ENCODE data around the gene NCOR1.

The NCOR1 gene

DNA sequence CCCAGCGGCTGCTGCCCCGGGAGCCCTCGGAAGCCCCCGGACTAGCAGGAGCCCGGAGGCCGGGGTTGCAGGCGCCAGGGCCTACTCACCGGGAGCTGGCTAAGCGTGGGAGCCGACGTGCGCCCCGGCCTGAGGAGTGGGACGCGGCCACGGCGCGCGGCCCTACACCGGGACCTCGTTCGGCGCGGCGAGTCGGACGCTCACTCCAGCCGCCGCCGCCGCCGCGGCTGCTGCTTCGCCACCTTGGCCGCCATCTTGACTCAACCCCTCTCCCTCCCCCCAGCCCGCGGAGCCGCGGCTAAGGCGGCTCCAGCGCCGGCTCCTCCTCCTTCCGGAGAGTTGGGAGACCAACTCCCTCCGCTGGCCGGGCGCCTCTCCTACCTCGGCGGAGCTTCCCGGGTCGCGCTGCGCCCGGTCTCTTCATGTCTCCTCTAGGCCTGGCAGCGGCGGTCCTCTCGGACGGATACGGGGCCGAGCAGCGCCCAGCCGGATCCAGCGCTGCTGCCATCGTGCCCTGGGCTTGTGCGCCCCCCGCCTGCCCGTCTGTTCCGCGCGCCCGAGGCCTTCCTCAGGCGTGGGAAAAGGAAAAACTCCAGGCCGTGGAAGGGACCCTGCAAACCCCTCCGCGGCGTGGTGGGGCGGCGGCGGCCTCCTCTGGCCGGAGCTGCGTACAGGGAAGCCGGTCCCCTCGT lies at the start of gene NCOR1:
NCOR1 (minus strand) TSS at position 262 of the 692 bp plus-strand sequence. CDS start 20,965 bp downstream, outside the sequence.
- Histone ChIP-seq H3K4me3 (ENCODE audit: low read depth in 1 of 2, low read length in 1 of 2) (peak within 1 kb of the TSS; percentile 77 to 95), H3K36me3 (no peaks in the 10 kb centered on the region), H3K9me3 (no peaks in the 10 kb centered on the region), H3K27me3 (no peaks in the 10 kb centered on the region), H3K27ac (peak within 1 kb of the TSS; percentile 90), H3K4me1 (ENCODE audit: control insufficient read depth in 1 of 2, insufficient read depth in 1 of 2, low read depth in 1 of 2, low read length in 1 of 2) (peaks cover 49 to 53% of the 10 kb centered on the region in 2 experiments)
- peak; percentile 62 for TF ChIP-seq CTCF (IDR thresholded peaks at IDR 0.05)

DNA sequence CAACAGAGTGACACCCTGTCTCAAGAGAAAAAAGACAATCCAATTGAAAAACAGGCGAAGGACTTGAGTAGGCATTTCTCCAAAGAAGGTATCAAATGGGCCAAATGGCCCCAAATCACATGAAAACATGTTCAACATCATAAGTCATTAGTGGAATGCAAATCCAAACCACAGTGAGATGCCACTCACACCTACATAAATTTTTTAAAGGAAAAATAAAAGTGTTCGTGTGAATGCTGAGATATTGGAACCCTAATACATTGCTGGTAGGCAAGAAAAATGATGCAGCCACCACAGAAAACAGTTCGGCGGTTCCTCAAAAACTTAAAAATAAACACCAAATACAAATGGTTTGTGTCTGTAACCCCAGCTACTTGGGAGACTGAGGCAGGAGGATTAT lies 46.9 kb upstream of the NCOR1 start:
- Histone ChIP-seq H3K4me3 (ENCODE audit: low read depth in 1 of 2, low read length in 1 of 2) (no peak overlapping the region), H3K36me3 (no peaks in the 10 kb centered on the region), H3K9me3 (no peaks in the 10 kb centered on the region), H3K27ac (no peak overlapping the region), H3K4me1 (ENCODE audit: control insufficient read depth in 1 of 2, insufficient read depth in 1 of 2, low read depth in 1 of 2, low read length in 1 of 2) (peaks cover 3 to 5% of the 10 kb centered on the region in 2 experiments), H3K27me3 (no peaks in the 10 kb centered on the region)
- TF ChIP-seq CTCF (IDR thresholded peaks at IDR 0.05): no peak

DNA sequence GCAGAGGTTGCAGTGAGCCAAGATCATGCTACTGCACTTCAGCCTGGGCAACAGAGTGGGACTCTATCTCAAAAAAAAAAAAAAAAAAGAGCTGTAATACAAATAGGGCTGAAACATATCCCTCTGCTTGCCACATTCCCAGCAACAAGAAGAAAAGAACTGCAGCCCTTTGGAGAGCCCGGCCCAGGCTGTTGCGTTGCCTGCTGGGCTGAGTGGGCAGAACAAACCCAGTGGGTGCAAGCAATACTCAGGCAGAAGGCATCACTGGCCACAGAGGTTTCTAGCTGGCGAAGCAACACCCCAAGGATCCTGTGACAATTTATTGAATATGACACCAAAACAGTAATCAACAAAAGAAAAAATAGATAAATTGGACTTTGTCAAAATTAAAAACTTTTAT lies 45.7 kb upstream of the NCOR1 start:
- H3K9me3 ChIP-seq: no peaks in the 10 kb centered on the region
- no peaks in the 10 kb centered on the region for H3K27me3 ChIP-seq
- no peak for TF ChIP-seq CTCF (IDR thresholded peaks at IDR 0.05)
- no peak overlapping the region for H3K4me3 ChIP-seq (ENCODE audit: low read depth in 1 of 2, low read length in 1 of 2)
- H3K4me1 ChIP-seq (ENCODE audit: control insufficient read depth in 1 of 2, insufficient read depth in 1 of 2, low read depth in 1 of 2, low read length in 1 of 2): peaks cover 0 to 3% of the 10 kb centered on the region in 2 experiments
- no peaks in the 10 kb centered on the region for H3K36me3 ChIP-seq
- H3K27ac ChIP-seq: no peak overlapping the region

GRCh38 chr17:16259926-16260325 lies 44.6 kb upstream of the NCOR1 start:
- Histone ChIP-seq H3K9me3 (no peaks in the 10 kb centered on the region), H3K4me1 (ENCODE audit: control insufficient read depth in 1 of 2, insufficient read depth in 1 of 2, low read depth in 1 of 2, low read length in 1 of 2) (peaks cover 0 to 10% of the 10 kb centered on the region in 2 experiments), H3K4me3 (ENCODE audit: low read depth in 1 of 2, low read length in 1 of 2) (no peak overlapping the region), H3K36me3 (no peaks in the 10 kb centered on the region), H3K27me3 (no peaks in the 10 kb centered on the region), H3K27ac (no peak overlapping the region)
- no peak for TF ChIP-seq CTCF (IDR thresholded peaks at IDR 0.05)

DNA sequence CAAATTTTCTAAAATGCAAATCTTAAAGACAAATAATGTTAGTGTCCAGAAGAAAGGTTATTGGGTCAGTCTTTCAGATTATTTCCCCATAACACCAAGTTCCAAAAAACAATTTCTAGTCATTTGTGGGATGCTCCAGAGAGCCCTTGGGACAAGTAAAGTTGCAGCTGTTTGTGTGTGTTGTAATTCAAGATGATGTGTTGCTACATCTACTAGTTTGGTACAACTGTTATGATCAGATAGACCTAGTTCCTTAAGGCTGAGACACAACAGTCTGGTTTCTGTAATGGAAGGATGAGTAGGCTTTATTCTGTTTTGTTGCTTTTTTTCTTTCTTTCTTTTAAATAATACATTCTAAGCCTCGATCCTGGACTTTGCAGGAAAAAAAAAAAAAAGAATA lies 43.6 kb upstream of the NCOR1 start:
- peaks cover 0 to 11% of the 10 kb centered on the region in 2 experiments for H3K4me1 ChIP-seq (ENCODE audit: control insufficient read depth in 1 of 2, insufficient read depth in 1 of 2, low read depth in 1 of 2, low read length in 1 of 2)
- H3K4me3 ChIP-seq (ENCODE audit: low read depth in 1 of 2, low read length in 1 of 2): no peak overlapping the region
- no peaks in the 10 kb centered on the region for H3K36me3 ChIP-seq
- no peak for TF ChIP-seq CTCF (IDR thresholded peaks at IDR 0.05)
- H3K27me3 ChIP-seq: no peaks in the 10 kb centered on the region
- H3K27ac ChIP-seq: no peak overlapping the region
- no peaks in the 10 kb centered on the region for H3K9me3 ChIP-seq
